T-helper 22 cell (primary cell): ENCODE results near the gene NKD1.
"Not testable (repeated sequence)": the region's sequence is repeated elsewhere in the genome, so short reads cannot be mapped to it uniquely, and the experiment has no call there.

Source experiments
- DNase-seq: peaks from one replicate; pipeline ENCODE4 v3.0.0-alpha.2; 2020; ENCODE audit warnings: low read depth

Gene NKD1

GRCh38 chr16:50519602-50520001, 28.6 kb upstream of the NKD1 start:
- no peak for DNase-seq

GRCh38 chr16:50520451-50521245, 27.5 kb upstream of the NKD1 start:
- DNase-seq: no peak

- no peak for DNase-seq
Measured at GRCh38 chr16:50521246-50521900, 26.8 kb upstream of the NKD1 start.

- DNase-seq: no peak
Measured at GRCh38 chr16:50522324-50522723, 25.9 kb upstream of the NKD1 start.

- DNase-seq: no peak
Measured at GRCh38 chr16:50523710-50524109, 24.5 kb upstream of the NKD1 start.

GRCh38 chr16:50525262-50525661, 22.9 kb upstream of the NKD1 start:
- no peak for DNase-seq

- no peak for DNase-seq
Measured at GRCh38 chr16:50525716-50526115, 22.5 kb upstream of the NKD1 start.

GRCh38 chr16:50526249-50526648, 21.9 kb upstream of the NKD1 start:
- DNase-seq: no peak

- no peak for DNase-seq
Measured at GRCh38 chr16:50526796-50527195, 21.4 kb upstream of the NKD1 start.

- DNase-seq: no peak
Measured at GRCh38 chr16:50528820-50529219, 19.4 kb upstream of the NKD1 start.

- no peak for DNase-seq
Measured at GRCh38 chr16:50529334-50529733, 18.9 kb upstream of the NKD1 start.

- DNase-seq: no peak
Measured at GRCh38 chr16:50530277-50531236, 17.6 kb upstream of the NKD1 start.

- no peak for DNase-seq
Measured at GRCh38 chr16:50531359-50531758, 16.8 kb upstream of the NKD1 start.

GRCh38 chr16:50531901-50532300, 16.3 kb upstream of the NKD1 start:
- DNase-seq: no peak

- DNase-seq: no peak
Measured at GRCh38 chr16:50532576-50532975, 15.6 kb upstream of the NKD1 start.

GRCh38 chr16:50533317-50533716, 14.9 kb upstream of the NKD1 start:
- no peak for DNase-seq

- DNase-seq: no peak
Measured at GRCh38 chr16:50534091-50534490, 14.1 kb upstream of the NKD1 start.

- DNase-seq: no peak
Measured at GRCh38 chr16:50534556-50534955, 13.6 kb upstream of the NKD1 start.

GRCh38 chr16:50534958-50535357, 13.2 kb upstream of the NKD1 start:
- no peak for DNase-seq

GRCh38 chr16:50535506-50536257, 12.5 kb upstream of the NKD1 start:
- DNase-seq: no peak

- not testable (repeated sequence) for DNase-seq
Measured at GRCh38 chr16:50536258-50536645, 11.9 kb upstream of the NKD1 start.
